Choroid plexus epithelial cell (primary cell): ENCODE results near the gene ARHGEF19.

Experiments used
- DNase-seq: peaks from one replicate; pipeline ENCODE4 v3.0.0-alpha.2; 2010; ENCODE audit warnings: low read depth
- H3K4me3 ChIP-seq: 2 replicates; pipeline ENCODE4 v1.5.1; 2011; ENCODE audit warnings: low read depth, mild to moderate bottlenecking, control low read depth, low read length, moderate library complexity
- TF ChIP-seq, protein P1 (sequence below): conservative IDR thresholded peaks from 2 replicates; pipeline ENCODE4 v1.5.1; 2011; ENCODE audit warnings: low read depth, mild to moderate bottlenecking, control low read depth, inconsistent platforms, low read length, moderate library complexity

The ARHGEF19 gene

DNA sequence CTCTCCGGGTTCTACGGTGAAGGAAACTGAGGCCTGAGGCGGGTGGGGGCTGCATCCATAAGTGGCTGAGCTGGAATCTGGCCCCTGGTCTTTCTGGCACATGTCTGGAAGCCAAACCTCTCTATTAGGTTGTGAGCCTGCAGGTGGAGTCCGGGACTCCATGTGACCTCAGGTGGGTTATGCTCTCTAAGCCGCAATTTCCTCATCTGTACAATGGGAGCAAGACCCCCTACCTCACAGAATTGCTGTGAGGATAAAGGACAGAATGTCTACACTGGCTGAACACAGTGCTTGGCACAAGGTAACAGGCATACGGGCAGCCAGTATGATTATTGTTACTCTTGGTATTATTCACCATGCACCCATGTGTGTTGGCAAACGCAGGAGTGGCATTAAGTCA is 63.3 kb downstream of the ARHGEF19 start:
- TF ChIP-seq, protein P1, sequence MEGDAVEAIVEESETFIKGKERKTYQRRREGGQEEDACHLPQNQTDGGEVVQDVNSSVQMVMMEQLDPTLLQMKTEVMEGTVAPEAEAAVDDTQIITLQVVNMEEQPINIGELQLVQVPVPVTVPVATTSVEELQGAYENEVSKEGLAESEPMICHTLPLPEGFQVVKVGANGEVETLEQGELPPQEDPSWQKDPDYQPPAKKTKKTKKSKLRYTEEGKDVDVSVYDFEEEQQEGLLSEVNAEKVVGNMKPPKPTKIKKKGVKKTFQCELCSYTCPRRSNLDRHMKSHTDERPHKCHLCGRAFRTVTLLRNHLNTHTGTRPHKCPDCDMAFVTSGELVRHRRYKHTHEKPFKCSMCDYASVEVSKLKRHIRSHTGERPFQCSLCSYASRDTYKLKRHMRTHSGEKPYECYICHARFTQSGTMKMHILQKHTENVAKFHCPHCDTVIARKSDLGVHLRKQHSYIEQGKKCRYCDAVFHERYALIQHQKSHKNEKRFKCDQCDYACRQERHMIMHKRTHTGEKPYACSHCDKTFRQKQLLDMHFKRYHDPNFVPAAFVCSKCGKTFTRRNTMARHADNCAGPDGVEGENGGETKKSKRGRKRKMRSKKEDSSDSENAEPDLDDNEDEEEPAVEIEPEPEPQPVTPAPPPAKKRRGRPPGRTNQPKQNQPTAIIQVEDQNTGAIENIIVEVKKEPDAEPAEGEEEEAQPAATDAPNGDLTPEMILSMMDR, result no peak
- no peak overlapping the region for H3K4me3 ChIP-seq
- no peak for DNase-seq

DNA sequence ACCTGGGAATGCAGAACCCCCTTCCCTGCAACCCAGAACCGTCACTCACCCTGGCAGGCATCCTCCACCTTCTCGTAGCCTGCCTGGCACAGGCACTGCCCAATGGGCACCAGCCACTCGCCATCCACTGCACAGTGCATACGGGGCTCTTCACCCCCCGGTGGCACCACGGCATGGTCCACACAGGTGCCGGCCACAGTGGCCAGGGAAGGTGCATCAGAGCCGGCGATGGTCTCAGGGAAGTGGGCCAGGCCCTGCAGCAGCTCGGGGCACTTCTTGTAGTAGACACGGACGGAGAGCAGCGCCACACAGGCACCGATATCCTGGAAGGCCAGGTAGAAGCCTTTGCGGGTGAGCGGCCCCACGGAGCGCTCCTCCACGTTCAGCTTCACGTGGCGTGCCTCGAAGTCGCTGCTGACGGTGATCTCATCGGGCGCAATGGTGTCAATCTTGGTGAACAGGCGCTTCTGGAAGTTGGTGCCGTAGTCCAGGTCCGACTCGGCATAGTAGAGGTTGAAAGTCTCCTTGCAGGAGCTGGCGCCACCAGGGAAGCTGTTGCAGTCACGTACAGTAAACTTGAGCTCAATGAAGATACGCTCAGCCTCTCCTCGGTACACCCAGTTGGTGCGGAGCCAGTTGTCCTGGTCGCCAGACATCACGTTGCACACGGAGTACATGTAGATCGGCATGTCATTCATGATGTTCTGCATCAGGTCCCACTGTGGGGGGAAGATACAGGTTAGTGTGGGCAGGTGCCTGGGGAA is 63.9 kb downstream of the ARHGEF19 start:
- TF ChIP-seq, protein P1, result no peak
- H3K4me3 ChIP-seq, result no peak overlapping the region

More for the DNA sequence above, 63.9 kb downstream of the ARHGEF19 start:
- no peak for DNase-seq
